Lung (tissue), 12 donors: Measurements from ENCODE around the gene ODC1. TPM values are rescaled to one million over a fixed set of nuclear protein-coding genes. Genes with fewer than 3 reads are reported as not detected.
"Not testable (repeated sequence)": the region's sequence is repeated elsewhere in the genome, so short reads cannot be mapped to it uniquely, and the experiment has no call there.

ENCODE experiments used
- ATAC-seq: fragments of 200-7000 bp; cut with Tn5 transposase; one replicate; pipeline ENCODE4 v1.9.1; 2020; ENCODE audit warnings: moderate number of reproducible peaks; ENCODE audit not compliant: insufficient read depth, low FRiP score
- DNase-seq, 3 donors: peaks; one replicate each; pipeline ENCODE4 v3.0.0-alpha.2; 2013 to 2017
- H3K27ac ChIP-seq, 2 donors: one replicate each; pipeline ENCODE4 v1.5.1; 2013; ENCODE audit warnings: mild to moderate bottlenecking in 2 of 2, moderate library complexity in 2 of 2, control low read depth in 1 of 2, inconsistent platforms in 1 of 2, low read depth in 1 of 2, low read length in 1 of 2
- H3K27me3 ChIP-seq, 3 donors: one replicate each; pipeline ENCODE4 v1.5.1; 2013; ENCODE audit warnings: low read length in 2 of 3; ENCODE audit not compliant: control insufficient read depth in 3 of 3, insufficient read depth in 3 of 3
- H3K36me3 ChIP-seq, 4 donors: one replicate each; pipeline ENCODE4 v1.5.1; 2013; ENCODE audit warnings: low read length in 4 of 4, mild to moderate bottlenecking in 1 of 4, moderate library complexity in 1 of 4; ENCODE audit not compliant: control insufficient read depth in 4 of 4, insufficient read depth in 4 of 4
- H3K4me1 ChIP-seq, 5 donors: one replicate each; pipeline ENCODE4 v1.5.1; 2013; ENCODE audit warnings: low read length in 5 of 5, mild to moderate bottlenecking in 2 of 5, moderate library complexity in 1 of 5; ENCODE audit not compliant: control insufficient read depth in 5 of 5, insufficient read depth in 5 of 5
- H3K4me3 ChIP-seq: one replicate; pipeline ENCODE4 v1.5.1; 2013; ENCODE audit warnings: mild to moderate bottlenecking, control low read depth, moderate library complexity
- H3K9ac ChIP-seq, 2 donors: one replicate each; pipeline ENCODE4 v1.5.1; 2013; ENCODE audit warnings: low read length in 2 of 2, control low read depth in 1 of 2; ENCODE audit not compliant: insufficient read depth in 1 of 2
- H3K9me3 ChIP-seq, 4 donors: one replicate each; pipeline ENCODE4 v1.5.1; 2013; ENCODE audit warnings: low read length in 3 of 4, mild to moderate bottlenecking in 1 of 4, moderate library complexity in 1 of 4; ENCODE audit not compliant: control insufficient read depth in 4 of 4, insufficient read depth in 3 of 4
- whole genome bisulfite sequencing, 2 donors: extraction: QIAGEN DNeasy Blood & Tissue Kit; methylation state at CpG; one replicate each; pipeline ENCODE4 v1.1.7; 2013; 5-methylcytosine and 5-hydroxymethylcytosine counted together
- polyA plus RNA-seq, 2 donors: library from polyadenylated mRNA; stranded (reverse); fragments of 200-250 nt; gene quantifications; one replicate each; pipeline ENCODE4 v1.2.1, GENCODE V29; 2013
- total RNA-seq, 2 donors: library from RNA; depleted of rRNA in 1 of 2; stranded (reverse); fragments of >200 nt in 1 of 2; gene quantifications; one replicate each; pipeline ENCODE4 v1.2.1, GENCODE V29; 2014 to 2021
- TF ChIP-seq, protein P1 (sequence below): IDR thresholded peaks from 2 replicates; pipeline ENCODE4 v1.5.1; 2012; ENCODE audit warnings: mild to moderate bottlenecking; ENCODE audit errors: control extremely low read depth, extremely low read depth
- donor health status: control.
- donor health status: control.
- donor health status: Bipolar disorder and iron deficiency.
- donor health status: healthy.
- donor health status: DM: yes; HTN: yes; CAD: no.

Gene ODC1
- total and polyA plus RNA-seq, 4 donors: 32.5 to 115 (median 75.4) TPM

DNA sequence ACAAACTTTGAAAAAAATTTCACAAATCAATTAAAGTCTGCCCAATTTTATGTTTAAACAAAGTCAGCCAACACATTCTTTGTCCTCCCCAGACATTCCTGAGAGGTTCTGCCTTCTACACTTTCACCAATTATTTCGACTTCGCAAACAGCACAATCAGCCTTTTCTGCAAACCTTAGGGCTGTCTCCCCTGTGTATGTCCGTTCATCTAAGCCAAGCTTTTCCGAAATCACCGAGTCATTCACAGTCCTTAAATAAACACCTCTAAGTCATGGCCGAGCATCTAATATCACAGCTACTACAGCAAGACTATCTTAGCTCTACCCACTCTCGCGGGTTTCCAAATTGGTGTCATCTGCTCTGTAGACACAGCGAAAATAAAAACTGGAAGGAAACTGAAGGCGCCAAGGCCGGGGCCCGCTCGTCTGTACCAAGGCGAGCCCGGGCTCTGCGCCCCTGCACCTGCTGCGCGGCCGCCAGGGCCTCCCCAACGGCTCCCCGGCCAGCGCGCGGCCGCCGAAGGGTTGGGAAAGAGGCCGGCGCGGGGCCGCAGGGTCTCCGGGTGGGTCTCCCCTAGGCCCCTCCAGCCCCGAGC is 730 bp downstream of the ODC1 start:
- ATAC-seq (peak; percentile 6), DNase-seq (peak in 2 of 3 donors; percentile 50 to 57)
- Histone ChIP-seq H3K4me3 (peak overlapping the region; percentile 56), H3K9ac (peak overlapping the region in 1 of 2 donors; percentile 82), H3K4me1 (peaks cover 0 to 17% (median 5%) of the 10 kb centered on the region in 5 donors), H3K36me3 (peaks cover 9 to 16% (median 13%) of the 10 kb centered on the region in 4 donors), H3K9me3 (no peaks in the 10 kb centered on the region), H3K27me3 (no peaks in the 10 kb centered on the region), H3K27ac (peak overlapping the region; percentile 92 to 96)
- WGBS, 2 donors: 4% methylated on average over 32 of the region's 32 CpGs
- TF ChIP-seq, protein P1, sequence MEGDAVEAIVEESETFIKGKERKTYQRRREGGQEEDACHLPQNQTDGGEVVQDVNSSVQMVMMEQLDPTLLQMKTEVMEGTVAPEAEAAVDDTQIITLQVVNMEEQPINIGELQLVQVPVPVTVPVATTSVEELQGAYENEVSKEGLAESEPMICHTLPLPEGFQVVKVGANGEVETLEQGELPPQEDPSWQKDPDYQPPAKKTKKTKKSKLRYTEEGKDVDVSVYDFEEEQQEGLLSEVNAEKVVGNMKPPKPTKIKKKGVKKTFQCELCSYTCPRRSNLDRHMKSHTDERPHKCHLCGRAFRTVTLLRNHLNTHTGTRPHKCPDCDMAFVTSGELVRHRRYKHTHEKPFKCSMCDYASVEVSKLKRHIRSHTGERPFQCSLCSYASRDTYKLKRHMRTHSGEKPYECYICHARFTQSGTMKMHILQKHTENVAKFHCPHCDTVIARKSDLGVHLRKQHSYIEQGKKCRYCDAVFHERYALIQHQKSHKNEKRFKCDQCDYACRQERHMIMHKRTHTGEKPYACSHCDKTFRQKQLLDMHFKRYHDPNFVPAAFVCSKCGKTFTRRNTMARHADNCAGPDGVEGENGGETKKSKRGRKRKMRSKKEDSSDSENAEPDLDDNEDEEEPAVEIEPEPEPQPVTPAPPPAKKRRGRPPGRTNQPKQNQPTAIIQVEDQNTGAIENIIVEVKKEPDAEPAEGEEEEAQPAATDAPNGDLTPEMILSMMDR: no peak

GRCh38 chr2:10446631-10447030 is 1.5 kb downstream of the ODC1 start:
- TF ChIP-seq, protein P1: no peak
- Histone ChIP-seq H3K4me3 (no peak overlapping the region), H3K9ac (no peak overlapping the region)

DNA sequence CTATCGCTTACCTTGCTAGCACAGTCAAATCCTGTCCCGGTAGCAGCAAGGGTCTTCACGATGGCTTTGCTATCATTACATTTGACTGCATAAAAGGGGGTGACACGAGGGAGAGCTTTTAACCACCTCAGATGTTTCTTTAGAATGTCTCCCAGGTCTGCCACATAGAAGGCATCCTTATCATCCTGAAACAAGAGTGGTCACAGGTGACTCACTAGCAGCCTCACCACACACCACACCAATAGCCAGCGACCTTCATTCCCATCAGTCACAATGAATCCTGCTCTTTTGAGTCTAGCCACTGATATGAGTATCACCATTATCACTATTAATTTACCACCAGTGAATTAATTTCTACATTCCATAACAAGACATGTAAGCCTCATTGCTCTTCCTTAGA is 3.7 kb downstream of the ODC1 start:
- Histone ChIP-seq H3K27ac (no peak overlapping the region), H3K9ac (no peak overlapping the region), H3K4me1 (peaks cover 0 to 11% (median 2%) of the 10 kb centered on the region in 5 donors), H3K9me3 (no peaks in the 10 kb centered on the region), H3K36me3 (peaks cover 25 to 32% (median 30%) of the 10 kb centered on the region in 4 donors), H3K4me3 (no peak overlapping the region), H3K27me3 (no peaks in the 10 kb centered on the region)
- DNase-seq (no peak), ATAC-seq (no peak)
- TF ChIP-seq, protein P1: no peak
- WGBS, 2 donors: 87 to 90% methylated on average over 5 of the region's 5 CpGs

More at GRCh38 chr2:10446631-10447030, 1.5 kb downstream of the ODC1 start:
- peaks cover 16 to 22% (median 18%) of the 10 kb centered on the region in 4 donors for H3K36me3 ChIP-seq
- DNase-seq (no peak), ATAC-seq (no peak)
- H3K27me3 ChIP-seq: no peaks in the 10 kb centered on the region
- 70 to 87% methylated on average over 6 of the region's 6 CpGs for WGBS, 2 donors
- no peaks in the 10 kb centered on the region for H3K9me3 ChIP-seq
- no peak overlapping the region for H3K27ac ChIP-seq
- H3K4me1 ChIP-seq: peaks cover 0 to 17% (median 3%) of the 10 kb centered on the region in 5 donors

DNA sequence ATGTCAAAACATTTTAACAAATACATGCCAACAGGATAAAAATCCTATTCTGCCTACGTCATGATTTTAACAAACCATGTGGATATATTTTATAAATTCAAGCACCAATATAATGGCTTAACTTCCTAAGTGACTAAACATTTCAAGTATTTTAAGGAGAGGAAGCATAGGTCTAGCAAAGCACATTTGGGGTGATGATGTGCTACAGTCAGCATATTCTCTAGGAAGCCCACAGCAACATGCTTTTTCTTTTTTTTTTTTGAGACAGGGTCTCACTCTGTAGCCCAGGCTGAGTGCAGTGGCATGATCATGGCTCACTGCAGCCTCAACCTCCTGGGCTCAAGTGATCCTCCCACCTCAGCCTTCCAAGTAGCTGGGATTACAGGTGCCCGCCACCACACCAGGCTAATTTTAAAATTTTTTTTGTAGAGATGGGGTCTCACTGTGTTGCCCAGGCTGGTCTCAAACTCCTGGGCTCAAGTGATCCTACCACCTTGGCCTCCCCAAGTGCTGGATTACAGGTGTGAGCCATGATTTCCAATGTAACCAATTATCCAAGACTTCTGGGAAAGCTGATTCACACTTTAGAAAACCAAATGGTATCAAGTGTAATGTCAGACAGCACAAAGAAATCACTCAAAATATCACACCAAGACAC is 5.5 kb downstream of the ODC1 start:
- not testable (repeated sequence) for DNase-seq, H3K4me1 ChIP-seq, H3K9ac ChIP-seq, H3K27ac ChIP-seq, H3K4me3 ChIP-seq, H3K9me3 ChIP-seq, ATAC-seq, H3K27me3 ChIP-seq
- WGBS, 2 donors: 93 to 94% methylated on average over 2 of the region's 2 CpGs
- peaks cover 25 to 37% (median 30%) of the 10 kb centered on the region in 4 donors for H3K36me3 ChIP-seq
